ENCODE measurements around the gene GSG1L.

DNA sequence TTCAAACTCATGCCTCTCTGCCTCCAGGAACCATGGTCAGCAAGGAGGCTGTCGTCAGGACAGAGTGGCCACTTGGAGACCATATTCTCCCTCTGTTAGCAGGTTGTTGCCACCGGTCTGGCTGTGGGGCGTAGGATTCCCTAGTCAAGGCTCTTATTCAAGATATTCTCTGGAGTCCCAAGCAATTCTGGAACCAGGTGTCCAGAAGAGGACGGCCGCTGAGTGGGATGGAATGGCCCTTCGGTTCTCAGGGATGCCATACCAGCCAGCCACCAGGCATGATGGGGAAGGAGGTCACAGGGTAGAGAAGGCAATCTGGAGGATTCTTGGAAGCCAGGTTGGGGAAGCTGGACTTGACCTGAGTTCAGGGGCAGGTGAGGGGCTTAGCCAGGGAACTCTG is 173.5 kb downstream of the GSG1L start:
- TF ChIP-seq POLR2A (IDR thresholded peaks at IDR 0.05; ENCODE audit: low read length) (no peak), GATA1 (IDR thresholded peaks at IDR 0.05; ENCODE audit: low read depth, low read length) (no peak)

Data from erythroblast (primary cell).